Neural cell (in vitro differentiated cells): Measurements from ENCODE around the gene KPNA4.

ENCODE experiments used
- POLR2AphosphoS5 ChIP-seq: IDR thresholded peaks from 2 replicates; pipeline ENCODE4 v1.6.1; 2012
- TF ChIP-seq, protein P1 (sequence below): fragments of 450-650 bp; IDR thresholded peaks from 2 replicates; pipeline ENCODE4 v1.5.1; 2014; ENCODE audit warnings: antibody characterized with exemption, mild to moderate bottlenecking, moderate library complexity; ENCODE audit not compliant: poor library complexity, severe bottlenecking
- TF ChIP-seq, protein P2 (sequence below): IDR thresholded peaks from 2 replicates; pipeline ENCODE4 v1.6.1; 2012; ENCODE audit warnings: borderline replicate concordance

DNA sequence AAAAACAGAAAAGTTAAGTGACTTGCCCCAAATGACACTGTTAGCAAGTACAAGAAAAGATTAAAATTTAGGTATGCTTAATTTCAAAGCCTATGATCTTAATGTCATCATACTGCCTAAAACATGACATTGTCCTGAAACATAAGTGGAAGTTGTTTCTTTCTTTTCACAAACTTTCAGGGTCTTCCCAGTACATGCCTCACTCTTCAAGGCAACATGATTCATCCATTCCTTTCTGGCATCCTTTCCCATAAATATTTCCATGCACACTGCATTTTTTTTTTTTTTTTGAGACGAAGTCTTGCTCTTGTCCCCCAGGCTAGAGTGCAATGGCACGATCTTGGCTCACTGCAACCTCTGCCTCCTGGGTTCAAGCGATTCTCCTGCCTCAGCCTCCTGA is 42.5 kb upstream of the KPNA4 start:
- TF ChIP-seq, protein P1, sequence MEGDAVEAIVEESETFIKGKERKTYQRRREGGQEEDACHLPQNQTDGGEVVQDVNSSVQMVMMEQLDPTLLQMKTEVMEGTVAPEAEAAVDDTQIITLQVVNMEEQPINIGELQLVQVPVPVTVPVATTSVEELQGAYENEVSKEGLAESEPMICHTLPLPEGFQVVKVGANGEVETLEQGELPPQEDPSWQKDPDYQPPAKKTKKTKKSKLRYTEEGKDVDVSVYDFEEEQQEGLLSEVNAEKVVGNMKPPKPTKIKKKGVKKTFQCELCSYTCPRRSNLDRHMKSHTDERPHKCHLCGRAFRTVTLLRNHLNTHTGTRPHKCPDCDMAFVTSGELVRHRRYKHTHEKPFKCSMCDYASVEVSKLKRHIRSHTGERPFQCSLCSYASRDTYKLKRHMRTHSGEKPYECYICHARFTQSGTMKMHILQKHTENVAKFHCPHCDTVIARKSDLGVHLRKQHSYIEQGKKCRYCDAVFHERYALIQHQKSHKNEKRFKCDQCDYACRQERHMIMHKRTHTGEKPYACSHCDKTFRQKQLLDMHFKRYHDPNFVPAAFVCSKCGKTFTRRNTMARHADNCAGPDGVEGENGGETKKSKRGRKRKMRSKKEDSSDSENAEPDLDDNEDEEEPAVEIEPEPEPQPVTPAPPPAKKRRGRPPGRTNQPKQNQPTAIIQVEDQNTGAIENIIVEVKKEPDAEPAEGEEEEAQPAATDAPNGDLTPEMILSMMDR, result no peak
- TF ChIP-seq, protein P2, sequence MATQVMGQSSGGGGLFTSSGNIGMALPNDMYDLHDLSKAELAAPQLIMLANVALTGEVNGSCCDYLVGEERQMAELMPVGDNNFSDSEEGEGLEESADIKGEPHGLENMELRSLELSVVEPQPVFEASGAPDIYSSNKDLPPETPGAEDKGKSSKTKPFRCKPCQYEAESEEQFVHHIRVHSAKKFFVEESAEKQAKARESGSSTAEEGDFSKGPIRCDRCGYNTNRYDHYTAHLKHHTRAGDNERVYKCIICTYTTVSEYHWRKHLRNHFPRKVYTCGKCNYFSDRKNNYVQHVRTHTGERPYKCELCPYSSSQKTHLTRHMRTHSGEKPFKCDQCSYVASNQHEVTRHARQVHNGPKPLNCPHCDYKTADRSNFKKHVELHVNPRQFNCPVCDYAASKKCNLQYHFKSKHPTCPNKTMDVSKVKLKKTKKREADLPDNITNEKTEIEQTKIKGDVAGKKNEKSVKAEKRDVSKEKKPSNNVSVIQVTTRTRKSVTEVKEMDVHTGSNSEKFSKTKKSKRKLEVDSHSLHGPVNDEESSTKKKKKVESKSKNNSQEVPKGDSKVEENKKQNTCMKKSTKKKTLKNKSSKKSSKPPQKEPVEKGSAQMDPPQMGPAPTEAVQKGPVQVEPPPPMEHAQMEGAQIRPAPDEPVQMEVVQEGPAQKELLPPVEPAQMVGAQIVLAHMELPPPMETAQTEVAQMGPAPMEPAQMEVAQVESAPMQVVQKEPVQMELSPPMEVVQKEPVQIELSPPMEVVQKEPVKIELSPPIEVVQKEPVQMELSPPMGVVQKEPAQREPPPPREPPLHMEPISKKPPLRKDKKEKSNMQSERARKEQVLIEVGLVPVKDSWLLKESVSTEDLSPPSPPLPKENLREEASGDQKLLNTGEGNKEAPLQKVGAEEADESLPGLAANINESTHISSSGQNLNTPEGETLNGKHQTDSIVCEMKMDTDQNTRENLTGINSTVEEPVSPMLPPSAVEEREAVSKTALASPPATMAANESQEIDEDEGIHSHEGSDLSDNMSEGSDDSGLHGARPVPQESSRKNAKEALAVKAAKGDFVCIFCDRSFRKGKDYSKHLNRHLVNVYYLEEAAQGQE, result no peak
- TF ChIP-seq POLR2AphosphoS5, result no peak
